Common myeloid progenitor, CD34-positive (primary cell): ENCODE measurements around the gene CSF2. TPM values are rescaled to one million over a fixed set of nuclear protein-coding genes. Genes with fewer than 3 reads are reported as not detected.

Experiments
- CTCF ChIA-PET: fragments of 350-600 bp; sonication (Branson Sonifier 250); formaldehyde crosslinking; loops from one replicate; lab custom pipeline; 2021; ENCODE audit warnings: antibody characterized with exemption; lab: Charles Lee
- POLR2A ChIA-PET: fragments of 350-600 bp; sonication (Branson Sonifier 250); formaldehyde crosslinking; loops from one replicate; lab custom pipeline; 2021; ENCODE audit warnings: antibody characterized with exemption; lab: Charles Lee
- DNase-seq, 3 donors: peaks; one replicate each; pipeline versions ENCODE4 v3.0.0 to v3.0.0-alpha.2; 2013
- H3K27ac ChIP-seq, 2 experiments: 1 replicate in 1 of 2; 2 replicates in 1 of 2; pipeline ENCODE4 v1.7.0; 2013; ENCODE audit warnings: inconsistent platforms in 2 of 2, low read length in 2 of 2, mild to moderate bottlenecking in 2 of 2, low read depth in 1 of 2, moderate library complexity in 1 of 2; ENCODE audit not compliant: severe bottlenecking in 2 of 2, insufficient read depth in 1 of 2, poor library complexity in 1 of 2
- H3K27me3 ChIP-seq, 5 experiments: replicated peaks in 2 of 5; 1 replicate in 3 of 5; 2 replicates in 2 of 5; pipeline versions ENCODE4 v1.6.1 to v1.7.0; 2013; ENCODE audit warnings: low read length in 4 of 5, mild to moderate bottlenecking in 2 of 5, moderate library complexity in 2 of 5, inconsistent platforms in 1 of 5; ENCODE audit not compliant: insufficient read depth in 5 of 5, control insufficient read depth in 4 of 5
- H3K36me3 ChIP-seq, 4 experiments: 1 replicate in 2 of 4; 2 replicates in 2 of 4; pipeline versions ENCODE4 v1.6.1 to v1.7.0; 2013; ENCODE audit warnings: low read length in 3 of 4, control low read depth in 1 of 4, mild to moderate bottlenecking in 1 of 4; ENCODE audit not compliant: control insufficient read depth in 4 of 4, insufficient read depth in 4 of 4
- H3K4me1 ChIP-seq, 4 experiments: 1 replicate in 3 of 4; 2 replicates in 1 of 4; pipeline versions ENCODE4 v1.6.1 to v1.7.1; 2013; ENCODE audit warnings: low read length in 3 of 4, mild to moderate bottlenecking in 3 of 4, control low read depth in 1 of 4, inconsistent platforms in 1 of 4, moderate library complexity in 1 of 4; ENCODE audit not compliant: control insufficient read depth in 4 of 4, insufficient read depth in 4 of 4; ENCODE audit errors: control extremely low read depth in 1 of 4
- H3K4me3 ChIP-seq, 7 experiments: 1 replicate in 4 of 7; 2 replicates in 3 of 7; pipeline versions ENCODE4 v1.5.1 to v1.7.0; 2013; ENCODE audit warnings: mild to moderate bottlenecking in 7 of 7, low read length in 6 of 7, moderate library complexity in 6 of 7, inconsistent platforms in 2 of 7, low read depth in 2 of 7, control low read depth in 1 of 7; ENCODE audit not compliant: insufficient read depth in 4 of 7, control insufficient read depth in 1 of 7; ENCODE audit errors: extremely low read depth in 1 of 7
- H3K9me3 ChIP-seq, 5 experiments: 1 replicate in 4 of 5; 2 replicates in 1 of 5; pipeline versions ENCODE4 v1.6.1 to v1.7.1; 2013; ENCODE audit warnings: low read length in 4 of 5, mild to moderate bottlenecking in 2 of 5, inconsistent platforms in 1 of 5, low read depth in 1 of 5, moderate library complexity in 1 of 5; ENCODE audit not compliant: control insufficient read depth in 4 of 5, insufficient read depth in 2 of 5; ENCODE audit errors: control extremely low read depth in 1 of 5
- WGBS: methylation state at CpG from one replicate; pipeline ENCODE4 v1.1.5; 2013; ENCODE audit not compliant: insufficient coverage; 5-methylcytosine and 5-hydroxymethylcytosine counted together
- polyA plus RNA-seq: library from polyadenylated mRNA; unstranded; fragments of 120-200 nt; gene quantifications from one replicate; pipeline ENCODE4 v1.2.1, GENCODE V29; 2013

The CSF2 gene
- polyA plus RNA-seq = not detected

DNA sequence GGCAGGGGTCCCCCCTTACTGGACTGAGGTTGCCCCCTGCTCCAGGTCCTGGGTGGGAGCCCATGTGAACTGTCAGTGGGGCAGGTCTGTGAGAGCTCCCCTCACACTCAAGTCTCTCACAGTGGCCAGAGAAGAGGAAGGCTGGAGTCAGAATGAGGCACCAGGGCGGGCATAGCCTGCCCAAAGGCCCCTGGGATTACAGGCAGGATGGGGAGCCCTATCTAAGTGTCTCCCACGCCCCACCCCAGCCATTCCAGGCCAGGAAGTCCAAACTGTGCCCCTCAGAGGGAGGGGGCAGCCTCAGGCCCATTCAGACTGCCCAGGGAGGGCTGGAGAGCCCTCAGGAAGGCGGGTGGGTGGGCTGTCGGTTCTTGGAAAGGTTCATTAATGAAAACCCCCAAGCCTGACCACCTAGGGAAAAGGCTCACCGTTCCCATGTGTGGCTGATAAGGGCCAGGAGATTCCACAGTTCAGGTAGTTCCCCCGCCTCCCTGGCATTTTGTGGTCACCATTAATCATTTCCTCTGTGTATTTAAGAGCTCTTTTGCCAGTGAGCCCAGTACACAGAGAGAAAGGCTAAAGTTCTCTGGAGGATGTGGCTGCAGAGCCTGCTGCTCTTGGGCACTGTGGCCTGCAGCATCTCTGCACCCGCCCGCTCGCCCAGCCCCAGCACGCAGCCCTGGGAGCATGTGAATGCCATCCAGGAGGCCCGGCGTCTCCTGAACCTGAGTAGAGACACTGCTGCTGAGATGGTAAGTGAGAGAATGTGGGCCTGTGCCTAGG lies at the start of gene CSF2:
CSF2 (plus strand) TSS at position 559 of the 783 bp plus-strand sequence; CDS start at position 594, 35 bp downstream.
- no peak for DNase-seq
- Histone ChIP-seq H3K4me3 (no peak within 1 kb of the TSS), H3K27me3 (peaks cover 0 to 2% (median 0%) of the 10 kb centered on the region in 5 experiments), H3K36me3 (no peaks in the 10 kb centered on the region), H3K9me3 (no peaks in the 10 kb centered on the region), H3K4me1 (peaks cover 0 to 31% (median 23%) of the 10 kb centered on the region in 4 experiments), H3K27ac (no peak within 1 kb of the TSS)
- ChIA-PET CTCF (interaction anchor here (0.9 to 2.1 kb wide), 9 partner anchors 9 to 99 kb away, joined by 3 to 10 read pairs (median 5); no protein-coding TSS in a partner anchor), POLR2A (no interaction called here)
- 84% methylated on average over 7 of the region's 12 CpGs for WGBS

DNA sequence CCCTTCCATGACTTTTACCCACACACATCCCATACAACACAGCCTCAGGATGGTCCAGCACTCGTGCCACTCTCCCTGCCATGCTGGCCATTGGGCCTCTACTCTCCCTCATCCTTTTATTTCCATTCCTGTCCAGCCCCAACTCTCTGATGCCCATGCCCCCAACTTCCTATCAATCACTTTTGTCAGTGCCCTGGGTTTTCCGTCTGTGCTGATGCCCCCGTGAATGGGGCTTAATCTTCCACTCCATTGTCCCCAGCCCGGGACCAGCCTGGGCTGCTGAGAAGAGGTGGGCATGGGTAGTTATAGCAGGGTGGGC lies 49.5 kb upstream of the CSF2 start:
- POLR2A ChIA-PET = no interaction called here
- Histone ChIP-seq H3K4me1 (no peaks in the 10 kb centered on the region), H3K9me3 (no peaks in the 10 kb centered on the region), H3K36me3 (no peaks in the 10 kb centered on the region), H3K27me3 (peaks cover 0 to 11% (median 0%) of the 10 kb centered on the region in 5 experiments), H3K4me3 (no peak overlapping the region), H3K27ac (no peak overlapping the region)
- CTCF ChIA-PET = interaction anchor here (1.0 to 1.2 kb wide), 3 partner anchors 9 to 14 kb away, joined by 3 read pairs; partner anchors contain the start of gene ACSL6
- WGBS = 100% methylated on average over 1 of the region's 4 CpGs
- no peak for DNase-seq

GRCh38 chr5:132024789-132025402 lies 48.7 kb upstream of the CSF2 start:
- Histone ChIP-seq H3K36me3 (no peaks in the 10 kb centered on the region), H3K4me3 (no peak overlapping the region), H3K27ac (no peak overlapping the region), H3K9me3 (no peaks in the 10 kb centered on the region), H3K27me3 (peaks cover 0 to 7% (median 0%) of the 10 kb centered on the region in 5 experiments), H3K4me1 (no peaks in the 10 kb centered on the region)
- no peak for DNase-seq
- CTCF ChIA-PET = no interaction called here
- WGBS = 90% methylated on average over 7 of the region's 8 CpGs
- POLR2A ChIA-PET = no interaction called here

- H3K4me1 ChIP-seq = no peaks in the 10 kb centered on the region
- ChIA-PET CTCF (no interaction called here), POLR2A (no interaction called here)
- no peak overlapping the region for H3K27ac ChIP-seq
- peaks cover 0 to 7% (median 0%) of the 10 kb centered on the region in 5 experiments for H3K27me3 ChIP-seq
- DNase-seq = no peak
- H3K9me3 ChIP-seq = no peaks in the 10 kb centered on the region
- H3K36me3 ChIP-seq = no peaks in the 10 kb centered on the region
- WGBS = 98% methylated on average over 7 of the region's 7 CpGs
- H3K4me3 ChIP-seq = no peak overlapping the region
Measured at GRCh38 chr5:132025403-132025971, 48.1 kb upstream of the CSF2 start.

GRCh38 chr5:132026516-132027008 lies 47.0 kb upstream of the CSF2 start:
- WGBS = 83% methylated on average over 2 of the region's 5 CpGs
- peaks cover 0 to 1% (median 0%) of the 10 kb centered on the region in 5 experiments for H3K27me3 ChIP-seq
- ChIA-PET POLR2A (no interaction called here), CTCF (no interaction called here)
- no peak for DNase-seq
- H3K36me3 ChIP-seq = no peaks in the 10 kb centered on the region
- no peak overlapping the region for H3K4me3 ChIP-seq
- H3K27ac ChIP-seq = no peak overlapping the region
- H3K9me3 ChIP-seq = no peaks in the 10 kb centered on the region
- H3K4me1 ChIP-seq = no peaks in the 10 kb centered on the region

- Histone ChIP-seq H3K27me3 (peaks cover 0 to 1% (median 0%) of the 10 kb centered on the region in 5 experiments), H3K27ac (no peak overlapping the region), H3K4me3 (no peak overlapping the region), H3K9me3 (no peaks in the 10 kb centered on the region), H3K36me3 (no peaks in the 10 kb centered on the region), H3K4me1 (no peaks in the 10 kb centered on the region)
- DNase-seq = no peak
- ChIA-PET POLR2A (no interaction called here), CTCF (no interaction called here)
- 94% methylated on average over 2 of the region's 2 CpGs for WGBS
Measured at GRCh38 chr5:132027027-132027426, 46.6 kb upstream of the CSF2 start.
